ENCODE data around the gene MID1IP1. TPM values are rescaled to one million over a fixed set of nuclear protein-coding genes. Genes with fewer than 3 reads are reported as not detected.
A peak's percentile ranks its signal among the peaks of the same experiment; 100 is the strongest.

MID1IP1 gene
- polyA plus RNA-seq, 1 donor = 36.5 TPM

- no peaks in the 10 kb centered on the region for H3K36me3 ChIP-seq (ENCODE audit: control insufficient read depth, insufficient read depth, low read length)
- peaks cover 8% of the 10 kb centered on the region for H3K4me1 ChIP-seq (ENCODE audit: control insufficient read depth, insufficient read depth, low read length)
- DNase-seq = peak in 1 of 2 donors; percentile 19
- H3K9me3 ChIP-seq (ENCODE audit: control insufficient read depth, low read depth, low read length) = no peaks in the 10 kb centered on the region
- WGBS (ENCODE audit: insufficient coverage, low lambda C conversion rate) = no CpG with 5 or more reads among the region's 1 CpG
- H3K27ac ChIP-seq (ENCODE audit: low read length) = peak overlapping the region; percentile 56
- H3K4me3 ChIP-seq (ENCODE audit: low read length) = no peak overlapping the region
- no peaks in the 10 kb centered on the region for H3K27me3 ChIP-seq (ENCODE audit: control insufficient read depth, insufficient read depth, low read length)
Observed at GRCh38 chrX:38839944-38840343, 38.7 kb downstream of the MID1IP1 start.

GRCh38 chrX:38841750-38842149 is 40.5 kb downstream of the MID1IP1 start:
- H3K27me3 ChIP-seq (ENCODE audit: control insufficient read depth, insufficient read depth, low read length) = no peaks in the 10 kb centered on the region
- H3K4me1 ChIP-seq (ENCODE audit: control insufficient read depth, insufficient read depth, low read length) = peaks cover 8% of the 10 kb centered on the region
- DNase-seq = no peak
- H3K9me3 ChIP-seq (ENCODE audit: control insufficient read depth, low read depth, low read length) = no peaks in the 10 kb centered on the region
- no CpG with 5 or more reads among the region's 2 CpGs for WGBS (ENCODE audit: insufficient coverage, low lambda C conversion rate)
- H3K4me3 ChIP-seq (ENCODE audit: low read length) = no peak overlapping the region
- no peaks in the 10 kb centered on the region for H3K36me3 ChIP-seq (ENCODE audit: control insufficient read depth, insufficient read depth, low read length)
- no peak overlapping the region for H3K27ac ChIP-seq (ENCODE audit: low read length)

GRCh38 chrX:38845426-38845825 is 44.2 kb downstream of the MID1IP1 start:
- Histone ChIP-seq H3K27me3 (ENCODE audit: control insufficient read depth, insufficient read depth, low read length) (no peaks in the 10 kb centered on the region), H3K36me3 (ENCODE audit: control insufficient read depth, insufficient read depth, low read length) (no peaks in the 10 kb centered on the region), H3K4me3 (ENCODE audit: low read length) (no peak overlapping the region), H3K4me1 (ENCODE audit: control insufficient read depth, insufficient read depth, low read length) (peaks cover 2% of the 10 kb centered on the region), H3K27ac (ENCODE audit: low read length) (no peak overlapping the region), H3K9me3 (ENCODE audit: control insufficient read depth, low read depth, low read length) (no peaks in the 10 kb centered on the region)
- no peak for DNase-seq
- WGBS (ENCODE audit: insufficient coverage, low lambda C conversion rate) = no CpG with 5 or more reads among the region's 4 CpGs

- Histone ChIP-seq H3K27ac (ENCODE audit: low read length) (no peak overlapping the region), H3K4me1 (ENCODE audit: control insufficient read depth, insufficient read depth, low read length) (peaks cover 2% of the 10 kb centered on the region), H3K36me3 (ENCODE audit: control insufficient read depth, insufficient read depth, low read length) (no peaks in the 10 kb centered on the region), H3K27me3 (ENCODE audit: control insufficient read depth, insufficient read depth, low read length) (no peaks in the 10 kb centered on the region), H3K9me3 (ENCODE audit: control insufficient read depth, low read depth, low read length) (no peaks in the 10 kb centered on the region), H3K4me3 (ENCODE audit: low read length) (no peak overlapping the region)
- no peak for DNase-seq
- WGBS (ENCODE audit: insufficient coverage, low lambda C conversion rate) = no CpG with 5 or more reads among the region's 5 CpGs
Observed at GRCh38 chrX:38847206-38847902, 46.1 kb downstream of the MID1IP1 start.

- H3K9me3 ChIP-seq (ENCODE audit: control insufficient read depth, low read depth, low read length) = no peaks in the 10 kb centered on the region
- peaks cover 2% of the 10 kb centered on the region for H3K4me1 ChIP-seq (ENCODE audit: control insufficient read depth, insufficient read depth, low read length)
- no peak for DNase-seq
- H3K27me3 ChIP-seq (ENCODE audit: control insufficient read depth, insufficient read depth, low read length) = no peaks in the 10 kb centered on the region
- H3K36me3 ChIP-seq (ENCODE audit: control insufficient read depth, insufficient read depth, low read length) = no peaks in the 10 kb centered on the region
- no peak overlapping the region for H3K4me3 ChIP-seq (ENCODE audit: low read length)
- WGBS (ENCODE audit: insufficient coverage, low lambda C conversion rate) = no CpG with 5 or more reads among the region's 1 CpG
- no peak overlapping the region for H3K27ac ChIP-seq (ENCODE audit: low read length)
Observed at GRCh38 chrX:38847903-38848230, 46.6 kb downstream of the MID1IP1 start.

- peaks cover 2% of the 10 kb centered on the region for H3K4me1 ChIP-seq (ENCODE audit: control insufficient read depth, insufficient read depth, low read length)
- no CpG with 5 or more reads among the region's 7 CpGs for WGBS (ENCODE audit: insufficient coverage, low lambda C conversion rate)
- DNase-seq = no peak
- no peaks in the 10 kb centered on the region for H3K27me3 ChIP-seq (ENCODE audit: control insufficient read depth, insufficient read depth, low read length)
- H3K9me3 ChIP-seq (ENCODE audit: control insufficient read depth, low read depth, low read length) = no peaks in the 10 kb centered on the region
- H3K27ac ChIP-seq (ENCODE audit: low read length) = no peak overlapping the region
- H3K36me3 ChIP-seq (ENCODE audit: control insufficient read depth, insufficient read depth, low read length) = no peaks in the 10 kb centered on the region
- no peak overlapping the region for H3K4me3 ChIP-seq (ENCODE audit: low read length)
Observed at GRCh38 chrX:38848671-38849455, 47.6 kb downstream of the MID1IP1 start.

- peaks cover 2% of the 10 kb centered on the region for H3K4me1 ChIP-seq (ENCODE audit: control insufficient read depth, insufficient read depth, low read length)
- H3K4me3 ChIP-seq (ENCODE audit: low read length) = no peak overlapping the region
- no peak for DNase-seq
- WGBS (ENCODE audit: insufficient coverage, low lambda C conversion rate) = no CpG with 5 or more reads among the region's 6 CpGs
- H3K27ac ChIP-seq (ENCODE audit: low read length) = no peak overlapping the region
- no peaks in the 10 kb centered on the region for H3K36me3 ChIP-seq (ENCODE audit: control insufficient read depth, insufficient read depth, low read length)
- no peaks in the 10 kb centered on the region for H3K9me3 ChIP-seq (ENCODE audit: control insufficient read depth, low read depth, low read length)
- H3K27me3 ChIP-seq (ENCODE audit: control insufficient read depth, insufficient read depth, low read length) = no peaks in the 10 kb centered on the region
Observed at GRCh38 chrX:38850807-38851544, 49.7 kb downstream of the MID1IP1 start.

- no peaks in the 10 kb centered on the region for H3K9me3 ChIP-seq (ENCODE audit: control insufficient read depth, low read depth, low read length)
- DNase-seq = no peak
- no peak overlapping the region for H3K27ac ChIP-seq (ENCODE audit: low read length)
- no CpG with 5 or more reads among the region's 3 CpGs for WGBS (ENCODE audit: insufficient coverage, low lambda C conversion rate)
- no peak overlapping the region for H3K4me3 ChIP-seq (ENCODE audit: low read length)
- no peaks in the 10 kb centered on the region for H3K27me3 ChIP-seq (ENCODE audit: control insufficient read depth, insufficient read depth, low read length)
- H3K36me3 ChIP-seq (ENCODE audit: control insufficient read depth, insufficient read depth, low read length) = no peaks in the 10 kb centered on the region
- H3K4me1 ChIP-seq (ENCODE audit: control insufficient read depth, insufficient read depth, low read length) = no peaks in the 10 kb centered on the region
Observed at GRCh38 chrX:38854305-38854704, 53.0 kb downstream of the MID1IP1 start.
